ENCODE measurements around the gene KRTAP12-1. TPM values are rescaled to one million over a fixed set of nuclear protein-coding genes. Genes with fewer than 3 reads are reported as not detected.

Gene KRTAP12-1
- total RNA-seq, 2 donors from 2014 or later: not detected

GRCh38 chr21:44702111-44702972, 20.4 kb upstream of the KRTAP12-1 start:
- Histone ChIP-seq H3K27ac (no peak overlapping the region), H3K27me3 (peaks cover 0 to 5% of the 10 kb centered on the region in 2 donors), H3K9me3 (no peaks in the 10 kb centered on the region), H3K4me3 (no peak overlapping the region), H3K4me1 (no peaks in the 10 kb centered on the region), H3K36me3 (replicated peaks in 1 of 2; ENCODE audit: insufficient read depth in 1 of 2, low read depth in 2 of 2) (no peaks in the 10 kb centered on the region)
- DNase-seq (no peak), ATAC-seq (no peak)
- 57 to 61% methylated on average over 5 to 20 of the region's 22 CpGs for WGBS, 2 donors
- intact Hi-C loops (cut with DNase I): no loop called here
- TF ChIP-seq POLR2A (IDR thresholded peaks at IDR 0.05): no peak
- TF ChIP-seq, protein P1, sequence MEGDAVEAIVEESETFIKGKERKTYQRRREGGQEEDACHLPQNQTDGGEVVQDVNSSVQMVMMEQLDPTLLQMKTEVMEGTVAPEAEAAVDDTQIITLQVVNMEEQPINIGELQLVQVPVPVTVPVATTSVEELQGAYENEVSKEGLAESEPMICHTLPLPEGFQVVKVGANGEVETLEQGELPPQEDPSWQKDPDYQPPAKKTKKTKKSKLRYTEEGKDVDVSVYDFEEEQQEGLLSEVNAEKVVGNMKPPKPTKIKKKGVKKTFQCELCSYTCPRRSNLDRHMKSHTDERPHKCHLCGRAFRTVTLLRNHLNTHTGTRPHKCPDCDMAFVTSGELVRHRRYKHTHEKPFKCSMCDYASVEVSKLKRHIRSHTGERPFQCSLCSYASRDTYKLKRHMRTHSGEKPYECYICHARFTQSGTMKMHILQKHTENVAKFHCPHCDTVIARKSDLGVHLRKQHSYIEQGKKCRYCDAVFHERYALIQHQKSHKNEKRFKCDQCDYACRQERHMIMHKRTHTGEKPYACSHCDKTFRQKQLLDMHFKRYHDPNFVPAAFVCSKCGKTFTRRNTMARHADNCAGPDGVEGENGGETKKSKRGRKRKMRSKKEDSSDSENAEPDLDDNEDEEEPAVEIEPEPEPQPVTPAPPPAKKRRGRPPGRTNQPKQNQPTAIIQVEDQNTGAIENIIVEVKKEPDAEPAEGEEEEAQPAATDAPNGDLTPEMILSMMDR (IDR thresholded peaks at IDR 0.05): no peak

DNA sequence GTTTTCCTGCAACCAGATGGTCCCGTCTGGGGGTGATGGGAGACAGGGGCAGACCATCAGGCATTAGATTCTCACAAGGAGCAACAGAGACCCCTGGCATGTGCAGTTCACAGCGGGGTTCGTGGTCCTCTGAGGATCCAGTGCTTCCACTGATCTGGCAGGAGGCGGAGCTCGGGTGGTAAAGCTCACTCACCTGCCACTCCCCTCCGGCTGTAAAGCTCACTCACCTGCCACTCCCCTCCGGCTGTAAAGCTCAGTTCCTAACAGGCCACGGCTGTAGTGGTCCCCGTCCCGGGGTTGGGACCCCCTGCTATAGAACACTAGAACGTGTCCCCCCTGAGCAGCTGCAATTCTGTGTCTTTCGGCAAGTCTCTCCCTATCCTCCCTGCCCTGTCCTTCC, 19.6 kb upstream of the KRTAP12-1 start:
- Histone ChIP-seq H3K4me3 (no peak overlapping the region), H3K4me1 (no peaks in the 10 kb centered on the region), H3K36me3 (replicated peaks in 1 of 2; ENCODE audit: insufficient read depth in 1 of 2, low read depth in 2 of 2) (no peaks in the 10 kb centered on the region), H3K27me3 (peaks cover 0 to 5% of the 10 kb centered on the region in 2 donors), H3K27ac (no peak overlapping the region), H3K9me3 (no peaks in the 10 kb centered on the region)
- WGBS, 2 donors: 31 to 40% methylated on average over 5 to 12 of the region's 12 CpGs
- ATAC-seq (no peak), DNase-seq (no peak)
- intact Hi-C loops (cut with DNase I): no loop called here
- TF ChIP-seq, protein P1 (IDR thresholded peaks at IDR 0.05): no peak
- no peak for TF ChIP-seq POLR2A (IDR thresholded peaks at IDR 0.05)

GRCh38 chr21:44701023-44701400, 19.0 kb upstream of the KRTAP12-1 start:
- no peak overlapping the region for H3K4me3 ChIP-seq
- no peaks in the 10 kb centered on the region for H3K4me1 ChIP-seq
- TF ChIP-seq POLR2A (IDR thresholded peaks at IDR 0.05): no peak
- TF ChIP-seq, protein P1 (IDR thresholded peaks at IDR 0.05): no peak
- H3K27me3 ChIP-seq: peaks cover 0 to 5% of the 10 kb centered on the region in 2 donors
- H3K36me3 ChIP-seq (replicated peaks in 1 of 2; ENCODE audit: insufficient read depth in 1 of 2, low read depth in 2 of 2): no peaks in the 10 kb centered on the region
- ATAC-seq (no peak), DNase-seq (no peak)
- WGBS, 2 donors: 65 to 71% methylated on average over 14 of the region's 14 CpGs
- intact Hi-C loops (cut with DNase I): no loop called here
- no peak overlapping the region for H3K27ac ChIP-seq
- no peaks in the 10 kb centered on the region for H3K9me3 ChIP-seq

- H3K36me3 ChIP-seq (replicated peaks in 1 of 2; ENCODE audit: insufficient read depth in 1 of 2, low read depth in 2 of 2): no peaks in the 10 kb centered on the region
- ATAC-seq (no peak), DNase-seq (no peak)
- H3K4me1 ChIP-seq: no peaks in the 10 kb centered on the region
- peaks cover 0 to 5% of the 10 kb centered on the region in 2 donors for H3K27me3 ChIP-seq
- H3K27ac ChIP-seq: no peak overlapping the region
- H3K4me3 ChIP-seq: no peak overlapping the region
- intact Hi-C loops (cut with DNase I): no loop called here
- no peaks in the 10 kb centered on the region for H3K9me3 ChIP-seq
- no peak for TF ChIP-seq POLR2A (IDR thresholded peaks at IDR 0.05)
- TF ChIP-seq, protein P1 (IDR thresholded peaks at IDR 0.05): no peak
- 45 to 46% methylated on average over 16 to 21 of the region's 21 CpGs for WGBS, 2 donors
Observed at GRCh38 chr21:44700101-44701022, 18.4 kb upstream of the KRTAP12-1 start.

Data from body of pancreas (tissue), 4 donors.